Sigmoid colon (tissue), 4 donors: ENCODE results near the gene PDXDC1.
"Not testable (repeated sequence)": the region's sequence is repeated elsewhere in the genome, so short reads cannot be mapped to it uniquely, and the experiment has no call there.

ENCODE experiments used
- CTCF ChIP-seq, 4 experiments: fragments of 450-650 bp in 3 of 4; fragments of 200-600 bp in 1 of 4; IDR thresholded peaks; one replicate each; pipeline ENCODE4 v1.5.1; 2016 to 2019; ENCODE audit warnings: antibody characterized with exemption in 4 of 4, mild to moderate bottlenecking in 3 of 4, moderate library complexity in 2 of 4
- EP300 ChIP-seq, 4 donors: sonication (generic); formaldehyde crosslinking; IDR thresholded peaks; one replicate each; pipeline ENCODE4 v1.6.1; 2017; ENCODE audit warnings: antibody characterized with exemption in 4 of 4
- POLR2AphosphoS5 ChIP-seq, 4 donors: sonication (generic); formaldehyde crosslinking; IDR thresholded peaks; one replicate each; pipeline ENCODE4 v1.6.1; 2017; ENCODE audit warnings: antibody characterized with exemption in 4 of 4

DNA sequence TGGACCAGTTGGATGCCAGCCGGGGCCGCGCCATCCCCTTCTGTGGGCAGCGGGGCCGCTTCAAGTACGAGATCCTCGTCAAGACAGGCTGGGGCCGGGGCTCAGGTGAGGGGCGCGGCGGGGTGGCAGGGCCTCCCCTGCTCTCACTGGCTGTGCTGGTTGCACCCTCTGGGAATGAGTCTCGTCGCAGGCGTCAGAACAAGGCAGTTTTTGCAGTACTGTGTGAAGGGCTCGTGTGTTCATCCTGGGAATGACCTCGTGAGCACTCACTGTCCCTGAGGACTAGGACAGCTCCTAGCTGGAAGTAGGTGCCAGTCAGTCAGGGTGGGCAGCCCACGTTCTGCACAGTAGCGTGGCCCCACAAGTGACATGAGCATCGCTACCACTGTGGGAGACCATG, 43.9 kb upstream of the PDXDC1 start:
- TF ChIP-seq CTCF, POLR2AphosphoS5, EP300 (IDR thresholded peaks at IDR 0.05): not testable (repeated sequence)
